GM06990 (cell line): ENCODE results near the gene CADM1.

Source experiments
- DNase-seq: peaks from one replicate; pipeline ENCODE4 v3.0.0-alpha.2; 2011; ENCODE audit not compliant: insufficient read length; ENCODE audit errors: extremely low read depth
- H3K27me3 ChIP-seq: replicated peaks from 2 replicates; pipeline ENCODE4 v1.6.0; 2011; ENCODE audit warnings: low read length; ENCODE audit not compliant: control insufficient read depth, insufficient read depth
- H3K36me3 ChIP-seq: 2 replicates; pipeline ENCODE4 v1.5.1; 2011; ENCODE audit warnings: low read length; ENCODE audit not compliant: control insufficient read depth, insufficient read depth
- H3K4me3 ChIP-seq: replicated peaks from 2 replicates; pipeline ENCODE4 v1.5.1; 2011; ENCODE audit warnings: low read depth, mild to moderate bottlenecking, control low read depth, low read length
- CTCF ChIP-seq: IDR thresholded peaks from 2 replicates; pipeline ENCODE4 v1.5.1; 2011; ENCODE audit warnings: low read length, control low read depth, mild to moderate bottlenecking, inconsistent platforms; ENCODE audit not compliant: insufficient read depth, poor library complexity, severe bottlenecking

Gene CADM1

GRCh38 chr11:115303929-115304531 is 200.2 kb downstream of the CADM1 start:
- no peaks in the 10 kb centered on the region for H3K36me3 ChIP-seq
- no peak for TF ChIP-seq CTCF
- H3K4me3 ChIP-seq: no peak overlapping the region
- no peak for DNase-seq
- no peaks in the 10 kb centered on the region for H3K27me3 ChIP-seq

- no peak for TF ChIP-seq CTCF
- H3K27me3 ChIP-seq: no peaks in the 10 kb centered on the region
- H3K4me3 ChIP-seq: no peak overlapping the region
- DNase-seq: no peak
- H3K36me3 ChIP-seq: no peaks in the 10 kb centered on the region
Measured at GRCh38 chr11:115302946-115303703, 201.1 kb downstream of the CADM1 start.

- no peaks in the 10 kb centered on the region for H3K36me3 ChIP-seq
- DNase-seq: no peak
- H3K27me3 ChIP-seq: no peaks in the 10 kb centered on the region
- TF ChIP-seq CTCF: no peak
- no peak overlapping the region for H3K4me3 ChIP-seq
Measured at GRCh38 chr11:115300660-115301428, 203.4 kb downstream of the CADM1 start.

- no peak for DNase-seq
- Histone ChIP-seq H3K4me3 (no peak overlapping the region), H3K27me3 (no peaks in the 10 kb centered on the region), H3K36me3 (no peaks in the 10 kb centered on the region)
- TF ChIP-seq CTCF: no peak
Measured at GRCh38 chr11:115298300-115299012, 205.8 kb downstream of the CADM1 start.

GRCh38 chr11:115297330-115297729 is 206.9 kb downstream of the CADM1 start:
- no peak for TF ChIP-seq CTCF
- no peak for DNase-seq
- Histone ChIP-seq H3K4me3 (no peak overlapping the region), H3K27me3 (no peaks in the 10 kb centered on the region), H3K36me3 (no peaks in the 10 kb centered on the region)
